NCI-H2171 (cell line): ENCODE measurements around the gene NUTM1.

Source experiments
- DNase-seq: peaks from one replicate; lab custom pipeline; 2025; lab: John Stamatoyannopoulos, UW

NUTM1 gene

GRCh38 chr15:34342737-34343575 lies at the start of gene NUTM1, which contains the start of gene NOP10:
NUTM1 (plus strand) TSS chr15:34343315; CDS start chr15:34343697, 382 bp downstream.
NOP10 (minus strand) TSS chr15:34343136; CDS start chr15:34343073, 63 bp downstream.
- DNase-seq = peak; percentile 81

- no peak for DNase-seq
These were observed 46.1 kb upstream of the NUTM1 start for GRCh38 chr15:34297059-34297458.

- no peak for DNase-seq
These were observed 42.1 kb upstream of the NUTM1 start for GRCh38 chr15:34301058-34301457.

- DNase-seq = no peak
These were observed 38.5 kb upstream of the NUTM1 start for GRCh38 chr15:34304613-34305012.

- no peak for DNase-seq
These were observed 31.6 kb upstream of the NUTM1 start for GRCh38 chr15:34311563-34311962.

GRCh38 chr15:34314491-34315490 lies 28.3 kb upstream of the NUTM1 start:
- no peak for DNase-seq

GRCh38 chr15:34318277-34319079 lies 24.6 kb upstream of the NUTM1 start:
- DNase-seq = no peak

- DNase-seq = no peak
These were observed 19.9 kb upstream of the NUTM1 start for GRCh38 chr15:34323217-34323616.

- DNase-seq = no peak
These were observed 18.2 kb upstream of the NUTM1 start for GRCh38 chr15:34324933-34325332.

- DNase-seq = no peak
These were observed 17.7 kb upstream of the NUTM1 start for GRCh38 chr15:34325368-34325767.

GRCh38 chr15:34327906-34328305 lies 15.2 kb upstream of the NUTM1 start:
- no peak for DNase-seq

GRCh38 chr15:34329006-34329405 lies 14.1 kb upstream of the NUTM1 start:
- no peak for DNase-seq

- DNase-seq = no peak
These were observed 12.8 kb upstream of the NUTM1 start for GRCh38 chr15:34330279-34330678.

- no peak for DNase-seq
These were observed 11.3 kb upstream of the NUTM1 start for GRCh38 chr15:34331809-34332208.

GRCh38 chr15:34332553-34333120 lies 10.5 kb upstream of the NUTM1 start:
- no peak for DNase-seq

- no peak for DNase-seq
These were observed 8.4 kb upstream of the NUTM1 start for GRCh38 chr15:34334672-34335071.

GRCh38 chr15:34335176-34336032 lies 7.7 kb upstream of the NUTM1 start:
- no peak for DNase-seq

GRCh38 chr15:34336231-34336990 lies 6.7 kb upstream of the NUTM1 start:
- DNase-seq = no peak

GRCh38 chr15:34336991-34337556 lies 6.0 kb upstream of the NUTM1 start:
- peak; percentile 28 for DNase-seq
